ENCODE results near the gene ADARB1. TPM values are rescaled to one million over a fixed set of nuclear protein-coding genes. Genes with fewer than 3 reads are reported as not detected.

Gene ADARB1
- total RNA-seq, 1 experiment from 2014 or later: 14.6 TPM

DNA sequence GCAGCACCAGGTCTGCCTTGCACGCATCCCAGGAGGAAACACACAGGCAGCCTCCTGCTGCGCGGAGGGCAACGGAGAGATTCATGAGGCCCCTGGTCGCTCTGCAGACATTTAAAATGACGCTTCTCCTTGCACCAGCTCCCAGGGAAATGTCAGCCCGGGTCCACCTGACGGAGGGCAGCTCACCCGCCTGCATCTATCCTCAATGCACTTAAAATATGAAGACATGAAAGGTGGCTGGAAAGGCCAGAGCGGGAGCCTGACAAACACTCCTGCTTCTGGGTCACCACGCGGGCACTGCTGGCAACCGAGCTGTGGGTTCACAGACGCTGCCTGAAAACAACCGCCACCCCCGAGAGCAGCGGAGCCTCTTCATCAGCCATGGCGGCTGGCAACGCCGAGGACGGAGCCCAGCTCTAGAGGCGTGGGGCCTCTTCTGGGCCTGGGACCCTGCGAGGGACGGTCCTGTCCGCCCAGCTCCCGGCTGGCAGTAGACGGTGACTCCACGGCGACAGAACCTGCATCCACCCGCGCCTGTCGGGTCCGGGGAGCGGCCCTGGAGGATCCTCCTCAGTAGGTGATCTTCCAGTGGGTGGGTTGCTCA lies 190.6 kb downstream of the ADARB1 start:
- Mint-ChIP-seq H3K4me1 (no peaks in the 10 kb centered on the region), H3K36me3 (peaks cover 37% of the 10 kb centered on the region), H3K4me3 (no peak overlapping the region), H3K27ac (no peak overlapping the region), H3K9me3 (no peaks in the 10 kb centered on the region), H3K27me3 (ENCODE audit: low read depth) (no peaks in the 10 kb centered on the region)
- ATAC-seq (no peak), DNase-seq (ENCODE audit: low spot score) (no peak)
- ChIA-PET CTCF (interaction anchor here (3.6 kb wide), 1 partner anchor 126 kb away, joined by 16 read pairs; no protein-coding TSS in a partner anchor), POLR2A (no interaction called here)
- TF ChIP-seq, protein P1, sequence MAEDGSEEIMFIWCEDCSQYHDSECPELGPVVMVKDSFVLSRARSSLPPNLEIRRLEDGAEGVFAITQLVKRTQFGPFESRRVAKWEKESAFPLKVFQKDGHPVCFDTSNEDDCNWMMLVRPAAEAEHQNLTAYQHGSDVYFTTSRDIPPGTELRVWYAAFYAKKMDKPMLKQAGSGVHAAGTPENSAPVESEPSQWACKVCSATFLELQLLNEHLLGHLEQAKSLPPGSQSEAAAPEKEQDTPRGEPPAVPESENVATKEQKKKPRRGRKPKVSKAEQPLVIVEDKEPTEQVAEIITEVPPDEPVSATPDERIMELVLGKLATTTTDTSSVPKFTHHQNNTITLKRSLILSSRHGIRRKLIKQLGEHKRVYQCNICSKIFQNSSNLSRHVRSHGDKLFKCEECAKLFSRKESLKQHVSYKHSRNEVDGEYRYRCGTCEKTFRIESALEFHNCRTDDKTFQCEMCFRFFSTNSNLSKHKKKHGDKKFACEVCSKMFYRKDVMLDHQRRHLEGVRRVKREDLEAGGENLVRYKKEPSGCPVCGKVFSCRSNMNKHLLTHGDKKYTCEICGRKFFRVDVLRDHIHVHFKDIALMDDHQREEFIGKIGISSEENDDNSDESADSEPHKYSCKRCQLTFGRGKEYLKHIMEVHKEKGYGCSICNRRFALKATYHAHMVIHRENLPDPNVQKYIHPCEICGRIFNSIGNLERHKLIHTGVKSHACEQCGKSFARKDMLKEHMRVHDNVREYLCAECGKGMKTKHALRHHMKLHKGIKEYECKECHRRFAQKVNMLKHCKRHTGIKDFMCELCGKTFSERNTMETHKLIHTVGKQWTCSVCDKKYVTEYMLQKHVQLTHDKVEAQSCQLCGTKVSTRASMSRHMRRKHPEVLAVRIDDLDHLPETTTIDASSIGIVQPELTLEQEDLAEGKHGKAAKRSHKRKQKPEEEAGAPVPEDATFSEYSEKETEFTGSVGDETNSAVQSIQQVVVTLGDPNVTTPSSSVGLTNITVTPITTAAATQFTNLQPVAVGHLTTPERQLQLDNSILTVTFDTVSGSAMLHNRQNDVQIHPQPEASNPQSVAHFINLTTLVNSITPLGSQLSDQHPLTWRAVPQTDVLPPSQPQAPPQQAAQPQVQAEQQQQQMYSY (CRISPR knock-in tag; IDR thresholded peaks at IDR 0.05): no peak
- TF ChIP-seq PRRX2 (CRISPR knock-in tag; IDR thresholded peaks at IDR 0.05): no peak
- TF ChIP-seq ZNF396 (CRISPR knock-in tag; IDR thresholded peaks at IDR 0.05; ENCODE audit: borderline replicate concordance): no peak
- TF ChIP-seq, protein P2, sequence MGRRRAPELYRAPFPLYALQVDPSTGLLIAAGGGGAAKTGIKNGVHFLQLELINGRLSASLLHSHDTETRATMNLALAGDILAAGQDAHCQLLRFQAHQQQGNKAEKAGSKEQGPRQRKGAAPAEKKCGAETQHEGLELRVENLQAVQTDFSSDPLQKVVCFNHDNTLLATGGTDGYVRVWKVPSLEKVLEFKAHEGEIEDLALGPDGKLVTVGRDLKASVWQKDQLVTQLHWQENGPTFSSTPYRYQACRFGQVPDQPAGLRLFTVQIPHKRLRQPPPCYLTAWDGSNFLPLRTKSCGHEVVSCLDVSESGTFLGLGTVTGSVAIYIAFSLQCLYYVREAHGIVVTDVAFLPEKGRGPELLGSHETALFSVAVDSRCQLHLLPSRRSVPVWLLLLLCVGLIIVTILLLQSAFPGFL (CRISPR knock-in tag; IDR thresholded peaks at IDR 0.05; ENCODE audit: borderline replicate concordance): no peak
- no peak for TF ChIP-seq GTF2I (CRISPR knock-in tag; conservative IDR thresholded peaks at IDR 0.05)
- no peak for TF ChIP-seq CREB1 (CRISPR knock-in tag; IDR thresholded peaks at IDR 0.05)
- no peak for TF ChIP-seq ZNF263 (CRISPR knock-in tag; IDR thresholded peaks at IDR 0.05; ENCODE audit: low read depth)
- TF ChIP-seq, protein P3, sequence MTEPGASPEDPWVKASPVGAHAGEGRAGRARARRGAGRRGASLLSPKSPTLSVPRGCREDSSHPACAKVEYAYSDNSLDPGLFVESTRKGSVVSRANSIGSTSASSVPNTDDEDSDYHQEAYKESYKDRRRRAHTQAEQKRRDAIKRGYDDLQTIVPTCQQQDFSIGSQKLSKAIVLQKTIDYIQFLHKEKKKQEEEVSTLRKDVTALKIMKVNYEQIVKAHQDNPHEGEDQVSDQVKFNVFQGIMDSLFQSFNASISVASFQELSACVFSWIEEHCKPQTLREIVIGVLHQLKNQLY (CRISPR knock-in tag; IDR thresholded peaks at IDR 0.05): no peak
- no peak for TF ChIP-seq NR1H2 (CRISPR knock-in tag; IDR thresholded peaks at IDR 0.05)
- no peak for TF ChIP-seq SMAD3 (CRISPR knock-in tag; IDR thresholded peaks at IDR 0.05; ENCODE audit: borderline replicate concordance)
- no peak for TF ChIP-seq RORB (CRISPR knock-in tag; IDR thresholded peaks at IDR 0.05)
- TF ChIP-seq CBFB (CRISPR knock-in tag; IDR thresholded peaks at IDR 0.05; ENCODE audit: low read depth): no peak
- TF ChIP-seq, protein P4, sequence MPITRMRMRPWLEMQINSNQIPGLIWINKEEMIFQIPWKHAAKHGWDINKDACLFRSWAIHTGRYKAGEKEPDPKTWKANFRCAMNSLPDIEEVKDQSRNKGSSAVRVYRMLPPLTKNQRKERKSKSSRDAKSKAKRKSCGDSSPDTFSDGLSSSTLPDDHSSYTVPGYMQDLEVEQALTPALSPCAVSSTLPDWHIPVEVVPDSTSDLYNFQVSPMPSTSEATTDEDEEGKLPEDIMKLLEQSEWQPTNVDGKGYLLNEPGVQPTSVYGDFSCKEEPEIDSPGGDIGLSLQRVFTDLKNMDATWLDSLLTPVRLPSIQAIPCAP (CRISPR knock-in tag; IDR thresholded peaks at IDR 0.05): no peak
- no peak for TF ChIP-seq IRF2 (CRISPR knock-in tag; IDR thresholded peaks at IDR 0.05; ENCODE audit: borderline replicate concordance, low read depth)
- TF ChIP-seq, protein P5, sequence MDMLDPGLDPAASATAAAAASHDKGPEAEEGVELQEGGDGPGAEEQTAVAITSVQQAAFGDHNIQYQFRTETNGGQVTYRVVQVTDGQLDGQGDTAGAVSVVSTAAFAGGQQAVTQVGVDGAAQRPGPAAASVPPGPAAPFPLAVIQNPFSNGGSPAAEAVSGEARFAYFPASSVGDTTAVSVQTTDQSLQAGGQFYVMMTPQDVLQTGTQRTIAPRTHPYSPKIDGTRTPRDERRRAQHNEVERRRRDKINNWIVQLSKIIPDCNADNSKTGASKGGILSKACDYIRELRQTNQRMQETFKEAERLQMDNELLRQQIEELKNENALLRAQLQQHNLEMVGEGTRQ (CRISPR knock-in tag; IDR thresholded peaks at IDR 0.05): no peak
- TF ChIP-seq, protein P6, sequence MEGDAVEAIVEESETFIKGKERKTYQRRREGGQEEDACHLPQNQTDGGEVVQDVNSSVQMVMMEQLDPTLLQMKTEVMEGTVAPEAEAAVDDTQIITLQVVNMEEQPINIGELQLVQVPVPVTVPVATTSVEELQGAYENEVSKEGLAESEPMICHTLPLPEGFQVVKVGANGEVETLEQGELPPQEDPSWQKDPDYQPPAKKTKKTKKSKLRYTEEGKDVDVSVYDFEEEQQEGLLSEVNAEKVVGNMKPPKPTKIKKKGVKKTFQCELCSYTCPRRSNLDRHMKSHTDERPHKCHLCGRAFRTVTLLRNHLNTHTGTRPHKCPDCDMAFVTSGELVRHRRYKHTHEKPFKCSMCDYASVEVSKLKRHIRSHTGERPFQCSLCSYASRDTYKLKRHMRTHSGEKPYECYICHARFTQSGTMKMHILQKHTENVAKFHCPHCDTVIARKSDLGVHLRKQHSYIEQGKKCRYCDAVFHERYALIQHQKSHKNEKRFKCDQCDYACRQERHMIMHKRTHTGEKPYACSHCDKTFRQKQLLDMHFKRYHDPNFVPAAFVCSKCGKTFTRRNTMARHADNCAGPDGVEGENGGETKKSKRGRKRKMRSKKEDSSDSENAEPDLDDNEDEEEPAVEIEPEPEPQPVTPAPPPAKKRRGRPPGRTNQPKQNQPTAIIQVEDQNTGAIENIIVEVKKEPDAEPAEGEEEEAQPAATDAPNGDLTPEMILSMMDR (IDR thresholded peaks at IDR 0.05): no peak
- no peak for TF ChIP-seq MXD4 (CRISPR knock-in tag; IDR thresholded peaks at IDR 0.05; ENCODE audit: borderline replicate concordance)
- no peak for TF ChIP-seq NFYB (CRISPR knock-in tag; conservative IDR thresholded peaks at IDR 0.05; ENCODE audit: low read depth)
- TF ChIP-seq SOX15 (CRISPR knock-in tag; IDR thresholded peaks at IDR 0.05): no peak
- TF ChIP-seq KAT7 (CRISPR knock-in tag; IDR thresholded peaks at IDR 0.05; ENCODE audit: borderline replicate concordance): no peak

All from WTC11 (cell line).